Upper lobe of left lung (tissue), 4 donors: ENCODE results near the gene TSHZ1.

Experiments
- EP300 ChIP-seq, 4 donors: sonication (generic); formaldehyde crosslinking; IDR thresholded peaks; one replicate each; pipeline ENCODE4 v1.5.1; 2017; ENCODE audit warnings: antibody characterized with exemption in 4 of 4, control low read depth in 2 of 4
- TF ChIP-seq, protein P1 (sequence below), 6 experiments: fragments of 450-650 bp in 4 of 6; fragments of 200-600 bp in 2 of 6; sonication (generic) in 2 of 6; IDR thresholded peaks; one replicate each; pipeline ENCODE4 v1.5.1; 2016 to 2019; ENCODE audit warnings: antibody characterized with exemption in 6 of 6

- TF ChIP-seq, protein P1, sequence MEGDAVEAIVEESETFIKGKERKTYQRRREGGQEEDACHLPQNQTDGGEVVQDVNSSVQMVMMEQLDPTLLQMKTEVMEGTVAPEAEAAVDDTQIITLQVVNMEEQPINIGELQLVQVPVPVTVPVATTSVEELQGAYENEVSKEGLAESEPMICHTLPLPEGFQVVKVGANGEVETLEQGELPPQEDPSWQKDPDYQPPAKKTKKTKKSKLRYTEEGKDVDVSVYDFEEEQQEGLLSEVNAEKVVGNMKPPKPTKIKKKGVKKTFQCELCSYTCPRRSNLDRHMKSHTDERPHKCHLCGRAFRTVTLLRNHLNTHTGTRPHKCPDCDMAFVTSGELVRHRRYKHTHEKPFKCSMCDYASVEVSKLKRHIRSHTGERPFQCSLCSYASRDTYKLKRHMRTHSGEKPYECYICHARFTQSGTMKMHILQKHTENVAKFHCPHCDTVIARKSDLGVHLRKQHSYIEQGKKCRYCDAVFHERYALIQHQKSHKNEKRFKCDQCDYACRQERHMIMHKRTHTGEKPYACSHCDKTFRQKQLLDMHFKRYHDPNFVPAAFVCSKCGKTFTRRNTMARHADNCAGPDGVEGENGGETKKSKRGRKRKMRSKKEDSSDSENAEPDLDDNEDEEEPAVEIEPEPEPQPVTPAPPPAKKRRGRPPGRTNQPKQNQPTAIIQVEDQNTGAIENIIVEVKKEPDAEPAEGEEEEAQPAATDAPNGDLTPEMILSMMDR (IDR thresholded peaks at IDR 0.05), result no peak
- no peak for TF ChIP-seq EP300 (IDR thresholded peaks at IDR 0.05)
These were observed 992 bp downstream of the TSHZ1 start for GRCh38 chr18:75211626-75211952.
